SW 1271 (cell line): ENCODE results near the gene SLC6A4.
"Not testable (repeated sequence)": the region's sequence is repeated elsewhere in the genome, so short reads cannot be mapped to it uniquely, and the experiment has no call there.

Source experiments
- DNase-seq, 2 experiments: peaks; one replicate each; lab custom pipeline; 2025; lab: John Stamatoyannopoulos, UW

The SLC6A4 gene

GRCh38 chr17:30238387-30239088 is 3.0 kb upstream of the SLC6A4 start:
- no peak for DNase-seq

DNA sequence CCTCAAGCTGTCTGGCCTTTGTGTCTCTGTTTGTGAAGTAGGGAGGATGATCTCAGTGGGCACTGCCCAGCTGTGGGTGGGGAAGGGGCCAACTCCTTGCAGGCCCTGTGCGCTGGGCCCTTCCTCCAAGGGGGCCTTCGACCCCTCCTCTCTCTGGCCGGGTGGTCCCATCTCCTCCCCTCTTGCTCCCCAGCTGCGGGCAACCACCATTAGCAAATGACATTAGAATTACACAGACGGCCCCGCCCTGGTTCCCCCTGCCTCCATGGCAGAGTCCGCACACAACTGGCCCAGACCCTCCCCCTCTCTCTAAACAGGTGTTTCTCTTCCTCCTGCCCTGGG is 2.5 kb upstream of the SLC6A4 start:
- DNase-seq = no peak

DNA sequence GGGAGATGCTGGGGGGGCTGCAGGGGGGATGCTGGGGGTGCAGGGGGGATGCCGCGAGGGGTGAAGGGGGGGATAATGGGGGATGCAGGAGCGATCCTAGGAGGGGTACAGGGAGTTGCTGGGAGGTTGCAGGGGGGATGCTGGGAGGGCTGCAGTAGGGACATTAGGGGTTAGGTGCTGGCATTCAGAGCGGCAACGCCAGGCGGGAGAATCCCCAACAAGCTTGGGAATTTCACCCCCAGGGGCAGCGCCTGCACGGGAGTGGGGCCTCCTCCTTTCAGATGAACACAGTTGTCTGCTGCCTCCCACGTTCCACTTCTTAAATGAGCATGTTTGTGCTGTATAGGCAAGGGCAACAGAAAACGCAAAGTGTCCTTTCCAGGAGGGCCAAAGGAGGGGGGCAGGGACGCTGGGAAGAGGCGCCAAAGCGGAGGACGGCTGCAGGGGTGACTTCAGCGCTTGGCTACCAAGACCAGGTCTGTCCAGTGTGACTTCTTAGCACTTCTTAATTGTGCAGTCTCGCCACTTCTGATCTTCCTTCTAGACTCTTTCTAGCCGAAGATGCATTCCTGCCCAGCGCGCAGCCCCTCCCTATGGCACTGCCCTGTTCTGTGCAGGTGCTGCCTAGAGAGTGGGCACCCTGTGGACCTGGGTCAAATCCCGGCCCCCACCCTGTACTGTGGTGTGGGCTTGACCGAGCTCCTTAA is 2.0 kb upstream of the SLC6A4 start:
- no peak for DNase-seq

DNA sequence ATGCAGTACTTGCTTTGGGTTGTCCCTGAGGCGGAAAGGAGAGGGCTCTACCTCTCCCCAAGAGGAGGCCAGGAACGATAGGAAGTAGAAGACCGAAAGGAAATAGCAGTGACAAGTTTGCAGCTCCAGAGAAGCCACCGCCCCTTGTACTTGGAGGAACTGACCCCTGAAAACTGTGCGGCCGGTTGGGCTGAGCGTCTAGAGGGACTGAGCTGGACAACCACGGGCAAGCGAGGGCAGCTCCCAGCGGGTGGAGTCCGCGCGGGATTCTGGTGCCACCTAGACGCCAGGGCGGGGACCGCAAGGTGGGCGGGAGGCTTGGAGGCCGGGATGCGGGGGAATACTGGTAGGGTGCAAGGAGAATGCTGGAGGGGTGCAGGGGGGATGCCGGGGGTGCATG is 1.3 kb upstream of the SLC6A4 start:
- no peak for DNase-seq

DNA sequence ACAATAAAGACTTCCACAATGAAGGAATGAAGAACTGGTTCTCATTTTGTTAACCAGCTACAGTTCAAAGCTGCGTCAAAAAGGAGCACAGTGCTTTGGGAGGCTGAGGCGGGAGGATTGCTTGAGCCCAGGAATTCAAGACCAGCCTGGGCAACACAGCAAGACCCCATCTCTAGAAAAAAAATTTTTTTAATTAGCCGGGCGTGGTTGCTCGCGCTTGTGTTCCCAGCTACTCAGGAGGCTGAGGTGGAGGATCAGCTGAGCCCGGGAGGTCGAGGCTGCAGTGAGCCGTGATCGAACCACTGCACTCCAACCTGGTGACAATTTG is 764 bp upstream of the SLC6A4 start:
- no peak for DNase-seq

GRCh38 chr17:30234964-30235363 is 533 bp downstream of the SLC6A4 start:
- DNase-seq = no peak

DNA sequence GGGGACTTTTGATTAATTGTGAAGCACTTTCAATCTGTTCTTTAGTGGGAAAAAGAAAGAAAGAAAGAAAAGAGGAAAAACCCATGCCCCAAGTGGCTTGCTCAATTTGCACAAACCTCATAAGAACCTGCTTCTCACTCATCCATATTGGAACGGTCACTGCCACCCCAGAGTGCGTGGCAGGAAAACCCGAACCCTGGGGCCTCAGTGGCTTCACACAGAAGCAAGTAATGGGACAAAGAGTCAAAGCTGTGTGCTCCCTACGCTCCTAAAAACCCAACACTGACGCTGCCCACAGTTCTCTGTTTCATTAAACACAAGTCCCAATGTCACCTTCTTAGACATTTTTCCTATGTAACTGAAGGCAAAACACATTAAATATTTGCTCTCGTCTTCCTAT is 1.2 kb downstream of the SLC6A4 start:
- DNase-seq = no peak

DNA sequence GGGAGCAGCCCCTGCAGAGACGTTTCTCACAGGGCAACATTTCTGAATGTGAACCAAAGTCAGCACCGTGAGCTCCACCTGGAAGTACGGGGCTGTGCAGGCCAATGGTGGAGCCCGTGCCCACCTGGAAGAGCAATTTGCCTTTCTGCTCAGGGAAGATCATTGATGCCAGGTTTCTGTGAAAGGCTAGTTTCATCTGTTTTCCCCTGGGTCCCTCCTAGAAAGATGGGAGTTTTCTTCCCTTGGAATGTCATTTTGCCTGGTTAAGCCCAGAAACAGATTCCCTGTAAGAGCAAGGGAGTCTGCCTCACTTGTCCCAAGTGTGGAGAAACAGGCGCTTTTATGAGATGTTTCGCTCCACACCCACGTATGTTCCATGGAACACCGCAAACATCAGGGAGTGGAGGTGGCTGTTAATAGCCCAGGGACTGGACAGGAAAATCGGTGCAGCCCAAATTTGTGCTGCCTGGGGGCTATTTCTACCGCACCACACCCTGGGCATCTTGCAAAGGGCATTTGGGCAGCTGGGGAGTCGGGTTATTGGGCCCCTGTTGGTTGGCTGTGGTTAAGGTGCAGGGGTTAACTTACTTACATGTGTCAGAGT is 2.6 kb downstream of the SLC6A4 start:
- no peak for DNase-seq

GRCh38 chr17:30232015-30232823 is 3.3 kb downstream of the SLC6A4 start:
- no peak for DNase-seq

DNA sequence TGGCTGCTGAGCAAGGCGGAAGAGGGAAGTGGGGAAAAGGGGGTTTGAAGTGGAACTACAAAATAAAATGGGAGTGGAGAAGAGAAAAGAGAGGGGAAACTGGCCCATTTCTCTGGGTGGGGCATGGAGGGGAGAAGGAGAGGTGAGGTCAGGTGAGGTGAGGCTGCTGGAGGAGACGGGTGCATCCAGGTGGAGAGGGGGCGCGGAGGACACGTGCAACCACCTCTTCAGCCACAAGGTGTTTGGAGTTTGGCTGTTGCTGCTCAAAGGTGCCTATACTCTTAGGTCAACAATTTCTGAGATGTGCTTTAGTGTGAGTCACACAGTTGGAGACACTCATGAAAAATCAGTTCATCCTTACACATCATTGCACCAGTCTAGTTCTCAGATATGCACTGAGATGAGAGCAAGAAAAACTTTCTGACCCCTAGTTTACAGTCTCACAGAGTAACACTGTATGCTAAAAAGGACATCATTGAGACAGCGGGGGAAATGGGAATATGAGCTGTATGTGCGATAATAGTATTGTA is 4.8 kb downstream of the SLC6A4 start:
- no peak for DNase-seq

GRCh38 chr17:30230009-30230408 is 5.5 kb downstream of the SLC6A4 start:
- DNase-seq = not testable (repeated sequence)

DNA sequence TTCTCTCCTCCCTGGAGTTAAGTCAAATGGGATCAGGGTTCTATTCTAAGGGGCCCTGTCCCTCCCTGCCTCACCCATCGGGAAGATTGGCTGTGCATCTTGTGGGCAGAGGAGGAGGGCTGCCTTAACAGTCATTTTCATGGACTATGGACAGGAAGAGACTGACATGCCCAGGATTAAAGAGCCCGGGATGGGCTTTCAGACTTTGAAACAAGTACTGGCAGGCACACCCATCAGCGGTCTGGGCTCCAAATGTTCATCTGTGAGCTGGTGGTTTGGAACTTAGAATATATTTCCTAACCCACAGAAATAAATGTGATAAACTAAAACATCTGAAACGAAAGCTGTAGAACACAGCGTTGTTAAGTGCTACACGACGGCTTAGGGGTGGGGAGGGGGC is 6.5 kb downstream of the SLC6A4 start:
- DNase-seq = no peak

GRCh38 chr17:30228011-30228410 is 7.5 kb downstream of the SLC6A4 start:
- DNase-seq = no peak

- DNase-seq = no peak
Measured at GRCh38 chr17:30226878-30227277, 8.6 kb downstream of the SLC6A4 start.

GRCh38 chr17:30225919-30226553 is 9.5 kb downstream of the SLC6A4 start:
- no peak for DNase-seq

DNA sequence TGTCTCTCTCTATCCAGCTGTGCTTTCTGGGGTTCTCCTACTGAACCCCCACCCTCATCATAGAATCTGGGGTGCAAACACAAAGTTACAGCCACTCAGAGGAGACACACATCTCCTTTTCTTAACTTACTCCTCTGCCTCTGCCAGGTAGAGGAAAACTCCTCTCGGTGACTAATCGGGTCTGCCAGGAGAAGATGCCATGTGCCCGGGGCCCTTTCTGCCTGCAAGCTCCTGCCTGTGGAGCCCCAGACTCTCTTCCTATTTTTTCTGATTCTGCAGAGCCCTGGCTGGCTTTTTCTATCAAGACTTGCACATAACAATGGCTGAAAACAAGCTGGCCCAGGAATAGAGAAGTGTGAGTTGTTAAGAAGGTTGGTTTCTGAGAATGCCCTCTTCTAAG is 10.4 kb downstream of the SLC6A4 start:
- DNase-seq = no peak

- no peak for DNase-seq
Measured at GRCh38 chr17:30224419-30224960, 11.0 kb downstream of the SLC6A4 start.

DNA sequence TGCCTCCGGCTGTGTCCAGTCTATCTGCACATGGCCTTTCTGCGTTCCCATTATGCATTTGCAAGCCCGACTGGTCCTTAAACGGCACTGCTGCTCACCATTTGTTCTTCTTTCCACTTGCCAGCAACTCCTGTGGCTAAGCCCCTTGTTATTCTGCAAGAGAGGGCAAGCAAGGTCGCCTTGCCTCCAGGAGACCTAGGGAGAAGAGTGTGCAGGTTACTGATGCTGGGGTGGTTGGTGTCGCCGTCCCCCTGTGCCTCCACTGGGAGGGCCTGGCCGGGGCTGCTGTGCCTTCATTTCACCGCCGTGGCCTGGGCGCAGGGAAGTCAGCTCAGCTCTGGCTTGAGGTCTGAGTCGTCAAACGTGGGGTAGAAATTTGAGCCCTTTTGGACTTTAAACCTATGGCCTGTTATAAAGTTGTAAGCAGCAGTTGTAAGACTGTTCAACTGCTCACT is 12.7 kb downstream of the SLC6A4 start:
- no peak for DNase-seq

GRCh38 chr17:30222251-30222650 is 13.2 kb downstream of the SLC6A4 start:
- no peak for DNase-seq

DNA sequence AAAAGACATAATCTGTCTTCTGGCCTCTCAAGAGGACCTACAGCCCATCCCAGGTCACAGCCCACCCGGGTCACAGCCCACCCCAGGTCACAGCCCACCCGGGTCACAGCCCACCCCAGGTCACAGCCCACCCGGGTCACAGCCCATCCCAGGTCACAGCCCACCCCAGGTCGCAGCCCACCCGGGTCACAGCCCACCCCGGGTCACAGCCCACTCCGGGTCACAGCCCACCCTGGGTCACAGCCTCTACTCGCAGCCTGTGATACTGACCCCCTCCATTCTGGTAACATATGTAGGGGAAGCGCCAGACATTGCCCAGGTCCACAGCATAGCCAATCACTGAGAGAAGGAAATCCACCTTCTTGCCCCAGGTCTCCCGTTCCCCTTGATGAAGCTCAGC is 14.2 kb downstream of the SLC6A4 start:
- DNase-seq = no peak

- no peak for DNase-seq
Measured at GRCh38 chr17:30220414-30220813, 15.1 kb downstream of the SLC6A4 start.

DNA sequence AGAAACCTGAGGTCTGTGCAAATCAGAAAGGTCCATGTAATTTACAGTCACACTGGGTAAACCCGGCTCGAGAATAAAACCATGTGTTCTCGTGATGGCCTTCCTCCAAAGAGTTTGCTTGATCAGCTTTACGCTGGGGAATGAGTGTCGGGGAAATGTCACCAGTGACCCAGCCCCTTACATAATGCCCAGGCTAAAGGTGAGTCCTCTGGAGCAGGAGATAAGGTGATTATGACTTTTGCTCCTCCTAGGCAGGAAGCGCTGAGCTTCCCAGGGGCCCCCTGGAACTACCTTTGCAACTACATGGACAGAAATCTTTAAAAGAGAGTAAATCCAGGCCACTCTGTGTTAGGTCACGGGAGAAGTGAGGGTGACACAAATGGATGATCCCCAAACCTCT is 15.7 kb downstream of the SLC6A4 start:
- DNase-seq = no peak
